Inflammatory macrophage treated with lipopolysaccharide for 1 hour (primary cell): ENCODE data around the gene CTNND2.
A peak's percentile ranks its signal among the peaks of the same experiment; 100 is the strongest.

Source experiments
- DNase-seq, 2 donors: peaks; one replicate each; pipeline ENCODE4 v3.0.0-alpha.2; 2020 to 2022

Gene CTNND2

DNA sequence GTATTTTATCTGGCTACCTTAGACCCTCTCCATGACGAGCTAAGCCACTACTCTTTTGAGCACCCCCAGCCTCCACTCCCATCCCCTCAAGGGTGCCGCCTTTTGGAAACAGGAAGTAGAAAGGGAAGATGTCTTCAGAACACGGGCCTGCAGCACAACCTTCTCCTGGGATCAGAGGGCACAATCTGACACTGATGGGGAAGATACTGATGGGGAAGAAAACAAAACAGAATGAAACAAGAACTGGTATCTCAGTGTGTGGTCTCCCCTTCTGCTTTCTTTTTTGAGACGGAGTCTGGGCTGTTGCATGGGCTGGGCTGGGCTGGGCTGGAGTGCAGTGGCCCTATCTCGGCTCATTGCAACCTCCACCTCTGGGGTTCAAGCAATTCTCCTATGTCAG, 603.5 kb downstream of the CTNND2 start:
- no peak for DNase-seq

DNA sequence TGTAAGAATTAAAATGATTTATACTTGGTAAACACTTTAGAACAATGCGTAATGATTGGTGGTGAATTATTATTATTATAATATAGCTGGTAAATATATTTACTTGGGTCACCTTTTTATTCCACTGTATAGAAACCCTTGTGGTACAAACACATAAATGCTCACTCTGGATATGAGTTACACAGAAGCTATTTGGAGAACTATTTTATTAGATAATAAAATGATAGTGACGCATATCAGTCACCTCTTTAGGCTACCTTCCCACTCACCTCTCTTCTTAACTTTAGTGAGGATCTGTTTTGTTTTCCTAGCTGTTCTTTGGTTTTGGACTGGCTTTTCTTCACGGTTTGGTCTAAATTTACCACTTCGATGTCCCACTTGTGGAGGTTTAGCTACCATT, 605.4 kb downstream of the CTNND2 start:
- no peak for DNase-seq

DNA sequence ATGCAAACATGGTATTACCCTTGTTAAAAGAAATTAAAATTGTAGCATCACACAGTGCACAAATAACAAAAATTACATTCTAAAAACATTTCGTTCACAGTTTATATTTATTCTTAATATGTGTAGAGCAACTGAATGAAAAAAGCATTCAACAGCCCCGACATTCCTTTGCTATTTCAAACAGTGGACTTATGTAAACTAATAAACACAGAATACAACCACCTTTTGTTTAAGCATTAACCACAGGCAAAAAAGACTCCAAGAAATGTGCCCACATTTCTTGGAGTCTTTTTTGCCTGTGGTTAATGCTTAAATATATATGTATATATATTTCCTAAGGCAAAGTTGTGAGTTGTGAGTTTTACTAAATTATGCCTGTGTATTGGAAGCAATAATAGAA, 610.7 kb downstream of the CTNND2 start:
- no peak for DNase-seq

DNA sequence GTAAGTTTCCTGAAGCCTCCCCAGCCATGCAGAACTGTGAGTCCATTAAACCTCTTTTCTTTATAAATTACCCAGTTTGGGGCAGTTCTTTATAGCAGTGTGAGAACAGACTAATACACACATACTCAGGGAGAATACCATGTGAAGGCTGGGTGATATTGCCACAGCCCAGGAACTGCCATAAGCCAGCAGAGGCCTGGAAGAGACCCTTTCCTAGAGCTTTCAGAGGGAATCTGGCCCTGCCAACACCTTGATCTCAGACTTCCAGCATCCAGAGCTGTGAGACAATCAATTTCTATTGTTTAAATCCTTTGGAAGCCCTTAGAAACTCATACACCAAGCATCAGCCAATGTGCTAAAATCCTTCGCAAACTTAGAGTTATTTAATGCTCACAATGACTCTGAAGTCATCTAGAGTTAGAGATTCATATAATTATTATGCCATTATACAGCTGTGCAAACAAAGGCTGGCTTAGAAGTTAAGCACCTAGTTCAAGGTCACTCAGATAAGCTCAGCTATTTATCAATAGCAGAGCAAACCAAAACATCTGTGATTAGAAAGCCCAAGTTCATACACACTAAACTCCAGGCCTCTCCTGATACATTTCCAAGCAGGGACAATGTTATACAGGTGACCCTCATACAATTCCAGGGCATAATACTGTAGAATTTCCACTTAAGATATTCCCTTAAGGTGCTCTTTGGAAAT, 611.4 kb downstream of the CTNND2 start:
- no peak for DNase-seq

DNA sequence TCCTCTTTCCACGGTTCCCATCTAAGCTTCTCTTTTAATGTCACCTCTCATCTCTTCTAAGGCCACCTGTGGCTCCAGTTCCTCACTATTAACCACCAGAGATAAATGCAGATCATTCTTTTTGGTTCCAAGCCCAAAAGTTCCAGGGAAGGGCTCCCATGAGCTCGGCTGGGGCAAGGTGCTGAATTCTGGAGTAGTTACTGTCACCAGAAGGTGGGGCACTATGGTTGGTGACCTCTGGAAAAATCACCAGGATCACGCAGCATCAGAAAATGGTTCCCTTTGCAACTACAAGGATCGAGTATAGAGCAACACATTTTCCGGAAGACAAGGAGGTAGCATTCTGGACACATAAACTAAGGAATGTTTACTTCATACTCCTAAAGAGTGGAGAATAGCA, 614.5 kb downstream of the CTNND2 start:
- no peak for DNase-seq

DNA sequence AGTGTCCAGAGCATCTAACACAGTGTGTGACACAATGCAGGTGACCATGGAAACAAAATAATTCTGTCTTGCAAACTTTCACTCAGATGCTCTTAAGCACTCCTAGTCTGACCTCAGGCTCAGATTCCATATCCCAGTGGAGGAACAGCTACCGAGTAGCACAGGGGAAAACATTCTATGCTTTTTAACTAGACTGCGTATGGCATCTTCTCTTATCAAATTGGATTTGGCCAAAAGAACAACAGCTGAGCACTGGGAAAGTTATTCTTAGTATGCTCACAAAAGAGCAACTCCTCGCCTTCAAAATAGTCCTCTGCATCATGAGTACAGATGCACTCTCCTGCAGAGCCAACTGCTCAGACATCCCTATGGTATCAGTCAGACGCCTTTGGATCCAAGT, 615.0 kb downstream of the CTNND2 start:
- DNase-seq: no peak

DNA sequence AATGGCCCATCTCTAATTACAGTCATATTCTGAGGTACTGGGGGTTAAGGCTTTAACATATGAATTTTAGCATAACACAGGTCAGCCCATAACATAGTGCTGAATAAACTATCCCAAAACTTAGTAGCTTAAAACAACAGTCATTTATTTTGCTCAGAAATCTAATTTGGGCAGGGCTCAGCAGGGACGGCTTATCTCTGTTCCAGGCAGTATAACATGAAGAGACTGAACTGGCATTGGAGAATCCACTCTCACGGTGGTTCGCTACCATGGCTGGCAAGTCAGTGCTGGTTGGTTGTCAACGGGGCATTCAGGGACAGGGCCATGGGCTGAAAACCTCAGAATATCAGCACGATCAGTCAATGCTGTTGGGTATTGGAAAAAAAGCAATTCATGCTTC, 622.4 kb downstream of the CTNND2 start:
- no peak for DNase-seq

DNA sequence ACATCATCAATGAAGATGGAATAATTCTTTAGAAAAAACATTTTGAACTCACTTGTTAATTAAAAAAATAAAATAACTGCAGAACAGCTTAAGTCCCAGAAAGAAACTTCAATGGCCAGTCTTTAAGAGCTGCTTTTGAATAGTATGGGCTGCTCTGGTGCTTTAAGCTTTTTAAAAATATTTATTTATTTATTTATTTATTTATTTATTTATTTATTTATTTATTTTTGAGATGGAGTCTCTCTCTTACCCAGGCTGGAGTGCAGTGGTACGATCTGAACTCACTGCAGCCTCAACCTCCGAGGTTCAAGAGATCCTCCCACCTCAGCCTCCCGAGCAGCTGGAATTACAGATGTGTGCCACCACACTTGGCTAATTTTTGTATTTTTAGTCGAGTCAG, 626.9 kb downstream of the CTNND2 start:
- DNase-seq: no peak

DNA sequence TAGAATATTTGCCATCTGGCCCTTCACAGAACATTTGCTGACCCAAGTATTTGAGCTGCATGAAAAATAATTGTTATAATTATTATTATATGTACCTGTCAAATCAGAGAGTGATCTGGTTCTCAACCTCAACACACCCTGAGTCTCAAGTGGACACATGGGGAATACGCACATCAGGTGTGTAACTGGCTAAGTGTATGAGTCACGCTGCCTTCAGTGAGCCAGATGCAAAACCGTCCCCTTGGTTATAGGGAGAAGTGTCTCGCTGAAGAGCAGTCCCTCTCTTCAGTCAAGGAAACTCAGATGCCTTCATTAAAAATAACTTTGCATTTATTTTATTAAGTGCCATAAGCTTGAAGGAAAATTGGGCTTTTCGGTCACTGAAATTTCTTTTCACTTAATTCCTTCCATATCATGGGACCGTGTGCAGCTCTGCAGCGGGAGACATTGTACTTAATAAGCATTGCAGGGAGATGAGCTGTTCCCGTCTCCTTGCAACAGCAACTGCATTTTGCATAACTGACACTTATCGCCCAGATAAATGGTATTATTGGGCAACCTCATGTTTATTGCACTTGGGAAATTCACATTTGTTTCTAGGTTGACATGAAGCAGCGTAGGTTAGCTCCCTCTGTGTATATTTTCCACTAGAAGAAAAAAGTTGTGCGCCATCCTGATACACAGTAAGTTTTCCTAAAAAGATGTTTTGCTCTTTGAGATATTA, 630.9 kb downstream of the CTNND2 start:
- DNase-seq: no peak

DNA sequence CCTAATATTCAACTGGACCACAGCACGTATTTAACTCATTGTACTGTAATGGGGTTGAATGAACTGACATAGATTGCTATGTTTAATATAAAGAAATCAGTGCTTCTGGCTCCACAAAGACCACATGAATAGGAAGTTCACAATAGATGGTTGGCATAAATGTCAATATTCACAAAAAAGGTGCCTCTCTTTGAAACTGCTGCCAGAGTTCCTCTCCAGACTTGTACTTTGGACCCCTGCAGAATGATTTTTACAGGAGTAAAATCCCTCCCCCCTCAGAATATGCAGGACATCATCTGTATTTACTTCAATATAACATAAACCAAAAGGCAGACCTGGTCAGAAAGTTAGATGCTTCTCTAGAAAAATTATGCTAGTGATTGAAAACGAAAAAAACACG, 634.7 kb downstream of the CTNND2 start:
- no peak for DNase-seq

DNA sequence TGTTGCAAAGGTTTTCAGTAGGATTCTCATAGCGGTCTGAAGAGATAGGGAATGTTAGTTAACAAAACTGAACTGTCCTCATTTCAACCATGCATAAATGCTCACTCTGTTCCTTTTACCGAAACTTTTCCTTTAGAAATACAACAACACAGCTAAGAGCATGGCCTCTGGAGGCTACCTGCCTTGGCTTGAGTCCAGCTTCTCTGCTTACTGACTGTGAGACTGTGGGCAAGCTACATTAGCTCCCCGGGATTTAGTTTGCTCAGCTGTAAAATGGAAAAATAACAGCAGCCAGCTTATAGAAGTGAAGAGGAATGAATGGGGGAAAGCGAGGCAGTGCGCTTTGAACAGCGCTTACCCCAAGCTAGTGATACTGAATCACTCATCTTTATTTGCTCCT, 635.4 kb downstream of the CTNND2 start:
- no peak for DNase-seq

DNA sequence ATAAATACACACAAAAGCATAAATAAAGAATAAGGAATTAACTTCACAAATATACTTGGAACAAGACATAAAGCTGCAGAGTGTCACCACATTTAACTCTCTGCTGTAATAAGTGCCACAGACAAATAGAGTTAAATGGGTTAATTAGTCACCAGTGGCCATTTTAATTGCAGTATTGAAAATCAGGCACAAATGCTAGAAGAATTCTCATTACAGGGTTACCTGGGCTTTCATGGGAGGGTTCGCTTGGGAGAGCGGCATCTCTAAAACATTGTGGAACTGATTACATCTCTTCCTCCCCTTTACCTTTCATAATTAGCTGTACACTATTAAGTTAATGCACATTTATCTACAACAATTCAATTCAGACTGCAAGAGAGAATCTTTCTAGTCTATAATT, 637.9 kb downstream of the CTNND2 start:
- no peak for DNase-seq

DNA sequence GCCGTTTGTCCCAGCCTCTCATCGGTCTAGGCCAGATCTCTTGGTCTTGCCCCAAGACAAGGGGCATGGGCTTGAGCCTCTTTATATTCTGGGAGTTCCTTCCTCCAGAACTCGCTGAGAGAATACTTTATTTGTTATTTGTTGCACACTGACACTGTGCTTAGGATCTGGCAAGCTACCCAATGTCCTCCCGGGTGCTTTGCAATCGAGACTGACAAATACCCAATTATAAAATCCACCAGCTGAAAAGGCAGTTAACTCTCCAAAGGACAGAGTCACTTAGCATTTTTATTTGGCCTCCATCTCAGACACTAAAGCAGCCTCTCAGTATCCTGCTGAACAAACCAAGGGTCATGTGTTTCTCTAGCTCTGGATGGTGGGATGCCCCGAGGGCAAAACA, 643.0 kb downstream of the CTNND2 start:
- no peak for DNase-seq

DNA sequence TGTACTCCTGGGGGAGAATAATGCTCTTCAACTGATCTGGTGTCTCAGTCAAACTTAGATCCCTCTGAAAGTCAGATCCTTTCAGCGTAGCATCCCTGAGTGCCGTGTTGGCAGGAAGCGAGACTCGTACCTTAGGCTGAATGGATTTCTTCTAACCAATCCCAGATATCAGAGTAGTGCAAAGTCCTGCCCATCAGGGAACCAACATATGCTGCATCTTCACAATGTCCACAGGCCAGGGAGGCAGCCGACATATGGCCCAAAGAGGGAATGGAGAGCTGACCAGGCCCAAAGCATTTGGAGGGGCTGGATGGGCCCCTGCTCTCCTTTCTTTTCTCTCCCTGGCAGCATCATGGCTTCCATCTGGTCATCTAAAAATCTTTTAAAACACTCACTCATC, 646.2 kb downstream of the CTNND2 start:
- DNase-seq: no peak

DNA sequence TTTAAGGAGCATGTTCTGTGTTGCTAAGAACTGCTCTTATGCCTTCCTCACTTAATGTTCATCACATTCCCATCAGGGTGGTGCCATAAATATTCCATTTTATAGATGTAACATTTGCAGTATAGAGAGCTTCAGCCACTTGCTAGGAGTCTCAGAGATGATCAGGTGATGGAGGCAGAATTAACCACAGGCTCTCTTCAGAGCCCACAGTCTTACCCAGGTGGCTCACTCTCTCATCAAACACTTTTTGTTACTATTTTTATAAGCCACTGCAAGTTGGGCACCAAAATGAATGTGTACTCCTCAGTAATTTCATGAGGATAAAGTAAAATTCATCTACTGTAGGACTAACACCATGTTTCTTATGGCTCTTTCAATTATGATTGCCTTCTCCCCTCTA, 651.7 kb downstream of the CTNND2 start:
- no peak for DNase-seq

DNA sequence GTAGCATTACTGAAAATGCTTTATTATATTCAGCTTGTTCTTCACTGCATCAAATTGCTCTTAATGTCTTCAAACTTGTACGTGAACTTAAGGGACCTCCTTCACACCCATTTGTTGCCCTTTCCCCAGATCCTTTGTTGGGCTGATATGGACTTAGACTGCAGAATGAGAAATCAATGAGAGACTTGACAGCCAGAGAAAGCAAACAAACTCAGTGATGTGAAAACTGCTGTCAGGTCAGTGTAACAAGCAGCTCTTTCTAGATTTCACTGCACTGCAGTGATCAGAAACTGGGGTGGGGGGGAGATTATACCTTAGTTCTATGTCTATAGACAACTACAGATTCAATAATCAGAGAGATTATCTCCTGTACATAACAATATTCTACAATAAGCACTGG, 652.2 kb downstream of the CTNND2 start:
- DNase-seq: no peak

DNA sequence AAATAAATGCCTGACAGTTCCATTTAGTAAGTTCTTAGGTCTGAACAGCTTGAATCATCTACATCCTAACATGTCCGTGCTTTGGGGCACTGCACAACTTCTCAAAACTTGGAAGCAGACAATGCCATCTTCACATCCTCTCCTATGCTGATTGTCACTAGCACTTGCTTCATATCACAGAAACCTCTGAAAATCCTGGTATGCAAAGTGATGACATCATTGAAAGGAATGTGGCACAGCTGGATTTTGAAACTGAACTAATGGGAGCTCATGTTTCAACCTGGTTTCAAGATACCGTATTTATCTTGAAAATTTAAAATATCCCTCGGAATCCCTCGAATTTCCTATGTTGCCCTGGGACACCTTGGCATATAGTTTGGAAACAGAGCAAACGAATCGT, 653.0 kb downstream of the CTNND2 start:
- DNase-seq: no peak

DNA sequence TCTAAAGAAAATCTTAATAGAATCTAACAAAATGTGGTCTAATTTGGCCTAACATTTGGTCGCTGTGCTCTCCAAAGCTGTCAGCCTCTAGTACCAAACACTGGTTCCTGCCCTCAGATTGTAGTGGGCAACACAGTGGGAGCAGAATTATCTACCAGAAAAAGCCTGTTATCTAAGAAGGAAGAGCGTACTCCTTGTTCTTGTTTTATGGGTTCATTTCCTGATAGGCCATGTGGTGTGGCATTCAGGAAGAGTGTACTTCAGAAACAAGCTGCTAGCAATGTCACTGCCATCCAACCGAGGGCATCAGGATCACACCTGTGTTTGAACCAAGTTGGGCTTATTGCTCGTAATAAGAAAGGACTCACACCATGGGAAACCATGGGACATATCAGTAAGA, 655.3 kb downstream of the CTNND2 start:
- no peak for DNase-seq

DNA sequence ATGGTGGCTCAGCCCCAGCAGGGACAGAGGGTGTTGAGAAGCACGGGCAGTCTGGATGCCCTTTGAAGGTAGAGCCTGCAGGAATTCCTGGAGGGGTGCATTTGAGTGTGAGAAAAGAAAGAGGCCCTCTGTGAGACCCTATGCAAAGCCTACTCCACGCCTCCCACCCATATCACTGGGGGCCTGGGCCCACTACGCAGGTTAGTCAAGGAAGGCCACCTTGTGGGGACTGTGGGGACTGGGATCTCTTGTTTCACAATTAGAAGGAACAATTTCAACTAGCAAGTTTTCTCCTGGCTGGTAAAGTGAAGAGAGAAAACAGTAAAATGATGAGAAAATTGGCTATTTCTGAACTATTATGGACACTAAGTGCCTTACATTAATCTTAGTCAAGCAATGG, 657.0 kb downstream of the CTNND2 start:
- DNase-seq: no peak

DNA sequence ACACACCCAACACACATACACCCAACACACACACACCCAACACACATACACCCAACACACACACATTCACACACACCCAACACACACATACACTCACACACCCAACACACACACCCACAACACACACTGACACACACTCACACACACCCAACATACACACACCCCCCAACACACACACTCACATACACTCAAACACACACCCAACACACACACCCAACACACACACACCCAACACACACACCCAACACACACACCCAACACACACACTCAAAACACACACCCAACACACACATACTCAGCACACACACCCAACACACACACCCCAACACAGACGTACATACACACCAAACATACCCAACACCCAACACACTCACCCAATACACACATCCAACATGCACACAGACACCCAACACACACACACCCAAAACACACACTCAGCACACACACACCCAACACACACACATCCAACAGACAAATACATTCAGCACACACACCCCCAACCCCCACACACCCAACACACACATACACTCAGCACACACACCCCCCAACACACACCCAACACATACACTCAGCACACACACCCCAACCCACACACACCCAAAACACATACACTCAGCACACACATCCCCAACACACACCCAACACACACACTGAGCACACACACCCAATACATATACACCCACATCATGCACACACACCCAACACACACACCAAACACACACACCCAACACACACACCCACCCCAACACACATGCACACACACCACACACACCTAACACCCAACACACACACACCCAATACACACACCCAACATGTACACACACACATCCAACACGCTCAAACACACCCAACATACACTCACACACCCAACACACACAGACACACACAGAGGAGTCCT, 663.7 kb downstream of the CTNND2 start:
- no peak for DNase-seq

DNA sequence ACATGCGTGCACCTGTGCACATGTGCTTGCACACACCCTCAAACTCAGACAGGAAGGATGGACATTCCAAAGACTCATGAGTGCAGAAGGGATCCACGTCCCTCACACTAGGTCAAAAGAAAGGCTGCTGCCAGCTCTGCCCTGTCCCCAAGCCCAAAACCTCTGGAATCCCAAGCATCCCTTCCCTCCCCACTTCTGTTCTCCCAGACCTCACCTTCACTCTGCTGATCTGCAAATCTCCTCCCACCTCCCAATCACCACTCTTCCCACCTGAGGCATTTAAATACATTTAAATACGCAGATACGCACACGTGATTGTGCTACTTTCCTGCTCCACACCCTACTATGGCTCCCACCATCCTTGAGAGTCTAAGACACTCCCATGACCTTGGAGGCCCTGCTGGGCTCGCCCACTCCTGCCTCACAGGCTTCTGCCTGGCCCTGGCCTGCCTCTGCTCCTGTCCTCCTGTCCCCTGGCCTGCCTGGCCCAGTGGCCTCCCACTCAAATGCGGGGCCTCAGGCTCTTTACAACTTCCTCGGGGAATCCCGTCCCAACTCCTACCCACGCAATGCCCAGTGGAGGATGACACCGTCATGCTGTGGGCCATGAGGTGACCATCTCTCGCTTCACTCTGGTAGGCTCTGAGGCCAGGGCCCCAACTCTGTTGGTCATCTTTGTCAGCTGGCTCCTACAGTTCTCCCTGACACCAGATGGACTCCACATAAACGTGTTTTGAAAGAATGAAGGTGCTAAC, 664.8 kb downstream of the CTNND2 start:
- peak; percentile 35 to 70 for DNase-seq

DNA sequence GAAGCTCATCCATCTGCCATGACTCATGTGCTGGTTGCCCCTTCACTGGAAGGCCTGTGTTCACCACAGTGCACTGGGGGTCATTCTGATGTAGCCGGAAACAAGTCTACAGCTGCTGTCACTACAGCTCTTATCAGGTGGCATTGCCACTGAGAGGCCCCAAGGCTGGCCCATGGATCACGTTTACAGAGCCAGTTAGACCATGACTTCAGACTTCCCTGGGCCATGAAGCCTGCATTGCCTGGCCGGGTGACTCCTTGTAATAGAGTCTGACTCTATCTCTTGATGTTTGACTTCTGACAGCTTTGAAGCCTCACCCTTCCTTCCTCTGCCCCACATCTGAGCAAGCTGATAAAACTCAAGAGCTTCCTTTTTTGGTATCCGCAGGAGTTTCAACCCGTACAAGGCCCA, 669.7 kb downstream of the CTNND2 start:
- peak in 1 of 2 donors; percentile 13 for DNase-seq

DNA sequence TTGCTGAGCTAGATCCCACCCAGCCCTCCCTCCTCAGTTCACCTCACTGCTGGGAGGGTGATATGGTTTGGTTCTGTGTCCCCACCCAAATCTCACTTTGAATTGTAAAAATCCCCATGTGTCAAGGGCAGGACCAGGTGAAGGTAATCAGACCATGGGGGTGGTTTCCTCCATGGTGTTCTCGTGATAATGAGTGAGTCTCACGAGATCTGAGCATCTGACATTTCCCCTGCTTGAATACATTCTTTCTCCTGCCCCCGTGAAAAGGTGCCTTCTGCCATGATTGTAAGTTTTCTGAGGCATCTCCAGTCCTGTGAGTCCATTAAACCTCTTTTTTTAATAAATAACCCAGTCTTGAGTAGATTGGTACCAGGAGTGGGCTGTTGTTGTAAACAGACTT, 673.4 kb downstream of the CTNND2 start:
- no peak for DNase-seq
